A549 (cell line): ENCODE measurements around the gene GSDMA. TPM values are rescaled to one million over a fixed set of nuclear protein-coding genes. Genes with fewer than 3 reads are reported as not detected.
A peak's percentile ranks its signal among the peaks of the same experiment; 100 is the strongest.
"Not testable (repeated sequence)": the region's sequence is repeated elsewhere in the genome, so short reads cannot be mapped to it uniquely, and the experiment has no call there.

ENCODE experiments used
- ATAC-seq, 2 experiments: fragments of 200-7000 bp in 1 of 2; fragments of >200 bp in 1 of 2; cut with Nextera tagmentation in 1 of 2; cut with Tn5 transposase in 1 of 2; 3 replicates each; pipeline versions ENCODE4 v1.8.0 to v1.9.1; 2018 to 2020; ENCODE audit warnings: mild to moderate bottlenecking in 1 of 2, moderate library complexity in 1 of 2
- CTCF ChIA-PET: fragments of 300-600 bp; sonication (Branson Sonifier 250); formaldehyde crosslinking; extraction: SDS; loops from one replicate; lab custom pipeline; 2021; ENCODE audit warnings: antibody characterized with exemption, inconsistent platforms; lab: Yijun Ruan, JAX
- POLR2A ChIA-PET: fragments of 350-600 bp; formaldehyde crosslinking; extraction: SDS; loops from one replicate; lab custom pipeline; 2021; ENCODE audit warnings: antibody characterized with exemption, inconsistent platforms; lab: Yijun Ruan, JAX
- DNase-seq, 2 experiments: peaks; one replicate each; pipeline versions ENCODE4 v3.0.0 to v3.0.0-alpha.2; 2011 to 2016; ENCODE audit warnings: low read depth in 1 of 2, low spot score in 1 of 2
- FAIRE-seq: peaks from 2 replicates; lab custom pipeline; 2011; peaks lifted over from hg19 to GRCh38; lab: Jason Lieb, UNC
- H3K27ac ChIP-seq, 2 experiments: fragments of >200 bp; sonication (Bioruptor Twin); formaldehyde crosslinking; 3 replicates each; pipeline ENCODE4 v1.5.1; 2016 to 2017
- H3K4me1 ChIP-seq: fragments of >200 bp; sonication (Bioruptor Twin); formaldehyde crosslinking; 3 replicates; pipeline ENCODE4 v1.6.1; 2016
- H3K4me2 ChIP-seq: fragments of >200 bp; sonication (Bioruptor Twin); formaldehyde crosslinking; 3 replicates; pipeline ENCODE4 v1.6.1; 2016
- H3K4me3 ChIP-seq: fragments of >200 bp; sonication (Bioruptor Twin); formaldehyde crosslinking; 3 replicates; pipeline ENCODE4 v1.5.1; 2016
- H3K9me3 ChIP-seq: fragments of >200 bp; sonication (Bioruptor Twin); formaldehyde crosslinking; 3 replicates; pipeline ENCODE4 v1.6.1; 2016
- BCL3 ChIP-seq: fragments of >200 bp; sonication (Bioruptor Twin); formaldehyde crosslinking; IDR thresholded peaks from 3 replicates; pipeline ENCODE4 v1.6.1; 2016
- BHLHE40 ChIP-seq: IDR thresholded peaks from 2 replicates; pipeline ENCODE4 v1.6.1; 2012; ENCODE audit warnings: low read depth, low read length, inconsistent platforms
- CBX2 ChIP-seq: fragments of 200-600 bp; sonication (generic); IDR thresholded peaks from 2 replicates; pipeline ENCODE4 v1.6.1; 2016; ENCODE audit warnings: low read depth, mild to moderate bottlenecking, borderline replicate concordance
- CBX8 ChIP-seq: fragments of 200-600 bp; sonication (generic); IDR thresholded peaks from 2 replicates; pipeline ENCODE4 v1.6.1; 2016
- E2F6 ChIP-seq: IDR thresholded peaks from 2 replicates; pipeline ENCODE4 v1.6.1; 2012; ENCODE audit warnings: low read depth, borderline replicate concordance
- EHF ChIP-seq: fragments of 250-450 bp; sonication (Bioruptor Pico); IDR thresholded peaks from 2 replicates; pipeline ENCODE4 v1.5.0; 2020; ENCODE audit warnings: mild to moderate bottlenecking
- GATA3 ChIP-seq: IDR thresholded peaks from 2 replicates; pipeline ENCODE4 v1.6.1; 2012; ENCODE audit warnings: borderline replicate concordance
- HES2 ChIP-seq: fragments of >200 bp; sonication (Bioruptor Twin); formaldehyde crosslinking; IDR thresholded peaks from 2 replicates; pipeline ENCODE4 v1.6.1; 2016
- HEYL ChIP-seq: fragments of 250-450 bp; sonication (Bioruptor Pico); IDR thresholded peaks from 2 replicates; pipeline ENCODE4 v1.8.0; 2021; ENCODE audit warnings: mild to moderate bottlenecking, moderate library complexity
- HOXA7 ChIP-seq: fragments of 250-450 bp; sonication (Bioruptor Pico); IDR thresholded peaks from 2 replicates; pipeline ENCODE4 v1.5.0; 2020; ENCODE audit warnings: mild to moderate bottlenecking, moderate library complexity
- JUN ChIP-seq, 2 experiments: fragments of >200 bp; sonication (Bioruptor Twin); formaldehyde crosslinking; IDR thresholded peaks; 2 replicates in 1 of 2; 3 replicates in 1 of 2; pipeline ENCODE4 v1.6.1; 2016 to 2017
- KDM5A ChIP-seq: fragments of 200-600 bp; sonication (generic); IDR thresholded peaks from 2 replicates; pipeline ENCODE4 v1.6.1; 2016; ENCODE audit warnings: antibody characterized with exemption, mild to moderate bottlenecking
- MAFK ChIP-seq: fragments of 450-650 bp; IDR thresholded peaks from 2 replicates; pipeline ENCODE4 v1.6.1; 2014; ENCODE audit not compliant: partially characterized antibody
- MAX ChIP-seq: IDR thresholded peaks from 2 replicates; pipeline ENCODE4 v1.6.1; 2012
- MYC ChIP-seq: IDR thresholded peaks from 2 replicates; pipeline ENCODE4 v1.6.1; 2012; ENCODE audit warnings: mild to moderate bottlenecking, inconsistent platforms, low read length, improper control_type of control experiment, borderline replicate concordance
- NFE2L2 ChIP-seq: fragments of 150-350 bp; conservative IDR thresholded peaks from 2 replicates; pipeline ENCODE4 v1.6.1; 2014; ENCODE audit warnings: low read length
- POLR2AphosphoS2 ChIP-seq: conservative IDR thresholded peaks from 2 replicates; pipeline ENCODE4 v1.6.1; 2012; ENCODE audit warnings: low read length, improper control_type of control experiment, inconsistent platforms
- TFCP2L1 ChIP-seq: fragments of 250-450 bp; sonication (Bioruptor Pico); IDR thresholded peaks from 2 replicates; pipeline ENCODE4 v1.5.0; 2021; ENCODE audit warnings: mild to moderate bottlenecking
- ZC3H11A ChIP-seq: fragments of 450-650 bp; IDR thresholded peaks from 2 replicates; pipeline ENCODE4 v1.6.1; 2014; ENCODE audit warnings: antibody characterized with exemption, mild to moderate bottlenecking
- ZNF302 ChIP-seq: fragments of 250-450 bp; sonication (Bioruptor Pico); IDR thresholded peaks from 2 replicates; pipeline ENCODE4 v1.9.0; 2021; ENCODE audit warnings: inconsistent platforms, mild to moderate bottlenecking, moderate library complexity
- WGBS: methylation state at CpG from one replicate; pipeline ENCODE4 v1.1.6; 2017; ENCODE audit errors: missing lambda C conversion rate; 5-methylcytosine and 5-hydroxymethylcytosine counted together
- polyA plus RNA-seq, 4 experiments: library from polyadenylated mRNA; depleted of rRNA in 3 of 4; stranded (reverse); fragments of >200 nt; fragmentation: RNase III in 1 of 4; extraction: RNeasy Plus Mini Kit Qiagen cat#74134 plus additional on column Dnase treatment in 1 of 4; gene quantifications; 2 replicates in 3 of 4; 3 replicates in 1 of 4; pipeline ENCODE4 v1.2.3, GENCODE V29; 2011 to 2017

GSDMA gene
- polyA plus RNA-seq, 2 of the 4 experiments (the other 2 are of a cell fraction) = not detected

- no peak for TF ChIP-seq E2F6
Observed at GRCh38 chr17:39999067-39999466, 36.3 kb downstream of the GSDMA start (continued).

- Histone ChIP-seq H3K9me3 (no peaks in the 10 kb centered on the region), H3K4me3 (no peak overlapping the region), H3K4me1 (no peaks in the 10 kb centered on the region), H3K4me2 (no peak overlapping the region), H3K27ac (no peak overlapping the region)
- WGBS = 76% methylated on average over 7 of the region's 7 CpGs
- POLR2A ChIA-PET = no interaction called here
- FAIRE-seq = no peak
- TF ChIP-seq MAFK (peak; percentile 74), HES2 (no peak), MAX (no peak), HEYL (CRISPR knock-in tag) (no peak)
- CTCF ChIA-PET = interaction anchor here (1.1 to 24.9 kb wide), 7 partner anchors 14 to 167 kb away, joined by 3 to 625 read pairs (median 3); partner anchors contain the start of gene CSF3
- no peak for ATAC-seq
- DNase-seq = no peak
Observed at GRCh38 chr17:40000161-40000560, 37.4 kb downstream of the GSDMA start.

GRCh38 chr17:40001335-40001734, 38.5 kb downstream of the GSDMA start:
- H3K4me3 ChIP-seq, H3K27ac ChIP-seq, FAIRE-seq, ATAC-seq, POLR2A ChIA-PET, DNase-seq, H3K4me2 ChIP-seq, H3K9me3 ChIP-seq, H3K4me1 ChIP-seq: not testable (repeated sequence)
- CTCF ChIA-PET = interaction anchor here (0.6 to 24.9 kb wide), 10 partner anchors 13 to 278 kb away, joined by 3 to 625 read pairs (median 4); partner anchors contain the start of gene CSF3
- WGBS = 95% methylated on average over 8 of the region's 8 CpGs
- TF ChIP-seq ZC3H11A = peak; percentile 96

GRCh38 chr17:40004072-40004471, 41.3 kb downstream of the GSDMA start:
- no peak for ATAC-seq
- no peak overlapping the region for H3K4me2 ChIP-seq
- H3K27ac ChIP-seq = no peak overlapping the region
- no peak for DNase-seq
- TF ChIP-seq MYC (no peak), HOXA7 (CRISPR knock-in tag) (no peak), CBX2 (no peak), KDM5A (no peak), EHF (CRISPR knock-in tag) (no peak), ZNF302 (CRISPR knock-in tag) (no peak), POLR2AphosphoS2 (no peak), JUN (IDR thresholded peaks at IDR 0.05) (no peak), GATA3 (no peak), BCL3 (no peak), BHLHE40 (no peak), TFCP2L1 (no peak), NFE2L2 (no peak), HES2 (no peak), ZC3H11A (no peak), CBX8 (no peak)
- FAIRE-seq = no peak
- H3K4me3 ChIP-seq = no peak overlapping the region
- 72% methylated on average over 9 of the region's 9 CpGs for WGBS
- H3K9me3 ChIP-seq = no peaks in the 10 kb centered on the region
- ChIA-PET POLR2A (no interaction called here), CTCF (interaction anchor here (0.7 to 24.9 kb wide), 9 partner anchors 11 to 351 kb away, joined by 3 to 625 read pairs (median 3); partner anchors contain the start of gene CSF3)
- no peaks in the 10 kb centered on the region for H3K4me1 ChIP-seq
